Testis (tissue), 3 donors: Measurements from ENCODE around the gene MILR1. TPM values are rescaled to one million over a fixed set of nuclear protein-coding genes. Genes with fewer than 3 reads are reported as not detected.

Source experiments
- DNase-seq: peaks from one replicate; pipeline ENCODE4 v3.0.0-alpha.2; 2019
- H3K27ac ChIP-seq, 2 donors: fragments of 200-600 bp; sonication (generic); one replicate each; pipeline ENCODE4 v1.5.1; 2019
- H3K27me3 ChIP-seq: fragments of 200-600 bp; sonication (generic); one replicate; pipeline ENCODE4 v1.5.1; 2019
- H3K36me3 ChIP-seq: fragments of 200-600 bp; sonication (generic); one replicate; pipeline ENCODE4 v1.5.1; 2017; ENCODE audit warnings: low read depth; ENCODE audit errors: missing control alignments
- H3K4me1 ChIP-seq: fragments of 200-600 bp; sonication (generic); one replicate; pipeline ENCODE4 v1.5.1; 2019
- H3K4me3 ChIP-seq, 2 donors: fragments of 200-600 bp; sonication (generic); one replicate each; pipeline ENCODE4 v1.5.1; 2017 to 2019
- H3K9me3 ChIP-seq: fragments of 200-600 bp; sonication (generic); one replicate; pipeline ENCODE4 v1.5.1; 2017
- CTCF ChIP-seq, 3 experiments: fragments of 450-650 bp in 2 of 3; fragments of 200-600 bp in 1 of 3; sonication (generic) in 1 of 3; IDR thresholded peaks; one replicate each; pipeline ENCODE4 v1.5.1; 2016 to 2019; ENCODE audit warnings: antibody characterized with exemption in 3 of 3, mild to moderate bottlenecking in 2 of 3, moderate library complexity in 1 of 3
- POLR2A ChIP-seq: fragments of 450-650 bp; IDR thresholded peaks from one replicate; pipeline ENCODE4 v1.6.1; 2017; ENCODE audit warnings: antibody characterized with exemption, mild to moderate bottlenecking, moderate library complexity
- WGBS, 2 donors: methylation state at CpG; one replicate each; pipeline ENCODE4 v1.1.5; 2018; 5-methylcytosine and 5-hydroxymethylcytosine counted together
- intact Hi-C: fragments of 100-400 bp; cut with DNase I; formaldehyde crosslinking; loops from one replicate; pipeline ENCODE4 v1.15.1; 2023; ENCODE audit warnings: low total_unique reads
- polyA plus RNA-seq: library from polyadenylated mRNA; stranded (reverse); fragments of 350-450 nt; fragmentation: Illumina TruSeq; extraction: RNeasy Lipid Tissue Mini Kit (QIAGEN cat#74804); gene quantifications from one replicate; pipeline ENCODE4 v1.2.3, GENCODE V29; 2014; ENCODE audit warnings: low read depth, low replicate concordance; ENCODE audit not compliant: insufficient read depth
- total RNA-seq, 2 donors: library from RNA; depleted of rRNA; stranded (reverse); fragments of >200 nt; gene quantifications; one replicate each; pipeline ENCODE4 v1.2.3, GENCODE V29; 2016

The MILR1 gene
- total and polyA plus RNA-seq, 3 donors from 2014 or later = 3.1 to 5.5 (median 3.7) TPM

DNA sequence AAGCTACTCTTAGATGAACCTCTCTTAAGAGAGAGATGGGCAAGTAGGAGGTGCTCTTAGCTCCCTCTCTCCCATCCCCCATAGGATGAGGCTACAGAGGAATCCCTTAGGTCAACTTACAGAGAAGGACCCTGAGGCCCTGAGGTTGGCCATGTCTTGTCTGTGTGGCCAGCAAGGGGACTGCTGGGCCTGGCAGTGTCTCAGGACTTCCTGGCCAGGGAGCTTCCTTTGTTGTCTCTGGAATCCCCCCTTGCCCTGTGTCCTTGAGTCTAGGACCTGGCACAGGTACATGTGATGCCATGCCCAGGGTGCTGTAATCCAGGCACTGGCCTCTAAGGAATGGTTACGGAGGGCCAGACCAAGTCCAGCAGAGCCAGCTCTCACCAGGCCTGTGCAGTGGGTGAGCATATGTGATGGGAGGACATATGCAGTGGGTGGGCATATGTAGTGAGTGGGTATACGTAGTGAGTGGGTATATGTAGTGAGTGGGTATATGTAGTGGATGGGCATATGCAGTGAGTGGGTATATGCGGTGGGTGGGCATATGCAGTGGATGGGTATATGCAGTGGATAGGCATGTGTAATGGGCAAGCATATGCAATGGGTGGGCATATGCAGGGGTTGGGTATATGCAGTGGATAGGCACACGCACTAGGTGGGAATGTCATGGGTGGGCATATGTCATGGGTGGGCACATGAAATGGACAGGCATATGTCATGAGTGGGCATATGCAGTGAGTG lies 38.0 kb upstream of the MILR1 start:
- Histone ChIP-seq H3K36me3 (no peaks in the 10 kb centered on the region), H3K4me3 (no peak overlapping the region), H3K9me3 (no peaks in the 10 kb centered on the region), H3K27me3 (no peaks in the 10 kb centered on the region), H3K4me1 (peaks cover 28% of the 10 kb centered on the region), H3K27ac (peak overlapping the region; percentile 47 to 70)
- DNase-seq = no peak
- intact Hi-C loops = loop anchor here (5.0 kb wide), 1 partner anchor 89 kb away; no protein-coding TSS in a partner anchor
- 88 to 95% methylated on average over 4 of the region's 4 CpGs for WGBS, 2 donors
- no peak for TF ChIP-seq CTCF (IDR thresholded peaks at IDR 0.05)
- no peak for TF ChIP-seq POLR2A

GRCh38 chr17:64411999-64412771 lies 36.7 kb upstream of the MILR1 start:
- H3K27me3 ChIP-seq = no peaks in the 10 kb centered on the region
- 55 to 58% methylated on average over 14 to 24 of the region's 24 CpGs for WGBS, 2 donors
- intact Hi-C loops = loop anchor here (5.0 kb wide), 1 partner anchor 90 kb away; no protein-coding TSS in a partner anchor
- TF ChIP-seq POLR2A (no peak), CTCF (IDR thresholded peaks at IDR 0.05) (no peak)
- no peaks in the 10 kb centered on the region for H3K36me3 ChIP-seq
- H3K27ac ChIP-seq = peak overlapping the region in 1 of 2 donors; percentile 10
- peak; percentile 39 for DNase-seq
- H3K4me1 ChIP-seq = peaks cover 26% of the 10 kb centered on the region
- H3K9me3 ChIP-seq = no peaks in the 10 kb centered on the region
- H3K4me3 ChIP-seq = no peak overlapping the region

GRCh38 chr17:64412944-64413381 lies 36.0 kb upstream of the MILR1 start:
- Histone ChIP-seq H3K9me3 (no peaks in the 10 kb centered on the region), H3K4me1 (peaks cover 26% of the 10 kb centered on the region), H3K27ac (peak overlapping the region in 1 of 2 donors; percentile 21), H3K27me3 (no peaks in the 10 kb centered on the region), H3K4me3 (no peak overlapping the region), H3K36me3 (no peaks in the 10 kb centered on the region)
- 96 to 98% methylated on average over 2 of the region's 2 CpGs for WGBS, 2 donors
- TF ChIP-seq CTCF (IDR thresholded peaks at IDR 0.05) = no peak
- no peak for TF ChIP-seq POLR2A
- no peak for DNase-seq
- intact Hi-C loops = loop anchor here (5.0 kb wide), 1 partner anchor 91 kb away; no protein-coding TSS in a partner anchor

DNA sequence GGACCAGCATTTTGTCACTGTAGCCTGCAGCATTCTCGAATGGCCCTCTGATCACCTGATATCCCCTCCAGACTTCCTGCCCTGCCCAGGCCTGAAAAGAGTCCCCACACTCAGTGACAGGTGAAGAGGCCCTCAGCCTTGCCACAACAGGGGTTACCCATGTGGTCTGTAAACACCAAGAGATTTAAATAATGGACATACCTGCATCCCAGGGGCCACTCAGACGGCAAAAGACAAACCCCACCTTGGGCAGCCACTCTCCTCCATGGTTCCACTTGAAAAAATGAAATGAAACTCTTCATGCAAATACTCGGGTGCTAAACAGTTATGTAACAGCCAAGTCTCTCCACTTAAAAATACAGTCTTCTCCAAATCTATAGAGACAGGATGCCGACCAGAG lies 35.4 kb upstream of the MILR1 start:
- TF ChIP-seq CTCF (IDR thresholded peaks at IDR 0.05) (no peak), POLR2A (no peak)
- no peaks in the 10 kb centered on the region for H3K9me3 ChIP-seq
- H3K27me3 ChIP-seq = no peaks in the 10 kb centered on the region
- peak overlapping the region in 1 of 2 donors; percentile 21 for H3K27ac ChIP-seq
- H3K4me1 ChIP-seq = peaks cover 27% of the 10 kb centered on the region
- no peaks in the 10 kb centered on the region for H3K36me3 ChIP-seq
- no peak overlapping the region for H3K4me3 ChIP-seq
- DNase-seq = no peak
- intact Hi-C loops = loop anchor here (5.0 kb wide), 1 partner anchor 91 kb away; no protein-coding TSS in a partner anchor
- WGBS, 2 donors = 62 to 68% methylated on average over 4 of the region's 4 CpGs
